ENCODE data around the gene PPIAL4G. TPM values are rescaled to one million over a fixed set of nuclear protein-coding genes. Genes with fewer than 3 reads are reported as not detected.
"Not testable (repeated sequence)": the region's sequence is repeated elsewhere in the genome, so short reads cannot be mapped to it uniquely, and the experiment has no call there.

PPIAL4G gene
- total and polyA plus RNA-seq, 2 experiments from 2014 or later: 0.07 TPM; not detected in 1

DNA sequence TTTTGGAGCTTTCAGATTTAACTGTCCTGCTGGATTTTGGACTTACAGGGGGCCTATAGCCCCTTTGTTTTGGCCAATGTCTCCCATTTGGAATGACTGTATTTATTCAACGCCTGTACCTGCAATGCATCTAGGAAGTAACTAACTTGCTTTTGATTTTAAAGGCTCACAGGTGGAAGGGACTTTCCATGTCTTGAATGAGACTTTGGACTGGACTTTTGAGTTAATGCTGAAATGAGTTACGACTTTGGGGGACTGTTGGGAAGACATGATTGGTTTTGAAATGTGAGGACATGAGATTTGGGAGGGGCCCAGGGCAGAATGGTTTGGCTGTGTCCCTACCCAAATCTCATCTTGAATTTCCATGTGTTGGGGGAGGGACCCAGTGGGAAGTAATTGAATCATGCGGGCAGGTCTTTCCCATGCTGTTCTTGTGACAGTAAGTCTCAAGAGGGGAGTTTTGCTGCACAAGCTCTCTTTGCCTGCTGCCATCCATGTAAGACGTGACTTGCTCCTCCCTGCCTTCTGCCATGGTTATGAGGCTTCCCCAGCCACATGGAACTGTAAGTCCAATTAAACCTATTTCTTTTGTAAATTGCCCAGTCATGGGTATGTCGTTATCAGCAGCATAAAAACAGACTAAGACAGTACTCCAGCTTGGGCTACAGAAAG, 43.3 kb downstream of the PPIAL4G start:
- WGBS (ENCODE audit: low lambda C conversion rate, missing lambda C conversion rate): 97% methylated on average over 5 of the region's 5 CpGs
- not testable (repeated sequence) for H4K20me1 ChIP-seq (ENCODE audit: insufficient read depth, poor library complexity, severe bottlenecking); H2AFZ ChIP-seq; H3K27me3 ChIP-seq; H3K4me3 ChIP-seq; H3K4me1 ChIP-seq (ENCODE audit: insufficient read depth); H3K9me2 ChIP-seq (replicated peaks; ENCODE audit: insufficient read depth); H3K36me3 ChIP-seq (replicated peaks; ENCODE audit: insufficient read depth, low read depth); H3K27ac ChIP-seq; H3K9me3 ChIP-seq (ENCODE audit: low read depth); H3K4me2 ChIP-seq
- H3K79me2 ChIP-seq: peaks cover 18% of the 10 kb centered on the region
- peak; percentile 3 for DNase-seq (ENCODE audit: low spot score)

DNA sequence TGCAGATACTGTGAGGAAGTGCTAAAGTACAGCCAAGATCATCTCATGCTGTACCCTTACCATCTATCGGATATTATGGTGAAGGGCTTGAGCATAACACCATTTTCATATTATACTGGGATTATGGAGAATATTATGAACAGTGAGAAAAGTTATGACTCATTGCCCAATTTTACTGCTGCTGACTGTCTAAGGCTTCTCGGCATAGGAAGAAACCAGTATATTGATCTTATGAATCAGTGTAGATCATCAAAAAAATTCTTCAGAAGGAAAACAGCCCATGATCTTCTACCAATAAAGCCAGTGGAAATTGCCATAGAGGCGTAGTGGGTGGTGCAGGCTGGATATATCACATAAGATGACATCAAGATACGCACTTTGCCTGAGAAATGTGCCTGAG, 47.7 kb downstream of the PPIAL4G start:
- no peaks in the 10 kb centered on the region for H3K36me3 ChIP-seq (replicated peaks; ENCODE audit: insufficient read depth, low read depth)
- no peaks in the 10 kb centered on the region for H3K9me2 ChIP-seq (replicated peaks; ENCODE audit: insufficient read depth)
- no peaks in the 10 kb centered on the region for H4K20me1 ChIP-seq (ENCODE audit: insufficient read depth, poor library complexity, severe bottlenecking)
- DNase-seq (ENCODE audit: low spot score): no peak
- no peak overlapping the region for H3K4me3 ChIP-seq
- 99% methylated on average over 4 of the region's 4 CpGs for WGBS (ENCODE audit: low lambda C conversion rate, missing lambda C conversion rate)
- H2AFZ ChIP-seq: no peak overlapping the region
- H3K27me3 ChIP-seq: no peaks in the 10 kb centered on the region
- no peak overlapping the region for H3K4me2 ChIP-seq
- H3K4me1 ChIP-seq (ENCODE audit: insufficient read depth): no peaks in the 10 kb centered on the region
- no peak for TF ChIP-seq EZH2phosphoT487 (IDR thresholded peaks at IDR 0.05; ENCODE audit: low read depth, severe bottlenecking, unreplicated experiment)
- TF ChIP-seq, protein P1, sequence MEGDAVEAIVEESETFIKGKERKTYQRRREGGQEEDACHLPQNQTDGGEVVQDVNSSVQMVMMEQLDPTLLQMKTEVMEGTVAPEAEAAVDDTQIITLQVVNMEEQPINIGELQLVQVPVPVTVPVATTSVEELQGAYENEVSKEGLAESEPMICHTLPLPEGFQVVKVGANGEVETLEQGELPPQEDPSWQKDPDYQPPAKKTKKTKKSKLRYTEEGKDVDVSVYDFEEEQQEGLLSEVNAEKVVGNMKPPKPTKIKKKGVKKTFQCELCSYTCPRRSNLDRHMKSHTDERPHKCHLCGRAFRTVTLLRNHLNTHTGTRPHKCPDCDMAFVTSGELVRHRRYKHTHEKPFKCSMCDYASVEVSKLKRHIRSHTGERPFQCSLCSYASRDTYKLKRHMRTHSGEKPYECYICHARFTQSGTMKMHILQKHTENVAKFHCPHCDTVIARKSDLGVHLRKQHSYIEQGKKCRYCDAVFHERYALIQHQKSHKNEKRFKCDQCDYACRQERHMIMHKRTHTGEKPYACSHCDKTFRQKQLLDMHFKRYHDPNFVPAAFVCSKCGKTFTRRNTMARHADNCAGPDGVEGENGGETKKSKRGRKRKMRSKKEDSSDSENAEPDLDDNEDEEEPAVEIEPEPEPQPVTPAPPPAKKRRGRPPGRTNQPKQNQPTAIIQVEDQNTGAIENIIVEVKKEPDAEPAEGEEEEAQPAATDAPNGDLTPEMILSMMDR (IDR thresholded peaks at IDR 0.05; ENCODE audit: poor library complexity): no peak
- TF ChIP-seq EZH2 (IDR thresholded peaks at IDR 0.05; ENCODE audit: borderline replicate concordance): no peak
- H3K9me3 ChIP-seq (ENCODE audit: low read depth): no peaks in the 10 kb centered on the region
- peaks cover 18% of the 10 kb centered on the region for H3K79me2 ChIP-seq
- no peak overlapping the region for H3K27ac ChIP-seq

DNA sequence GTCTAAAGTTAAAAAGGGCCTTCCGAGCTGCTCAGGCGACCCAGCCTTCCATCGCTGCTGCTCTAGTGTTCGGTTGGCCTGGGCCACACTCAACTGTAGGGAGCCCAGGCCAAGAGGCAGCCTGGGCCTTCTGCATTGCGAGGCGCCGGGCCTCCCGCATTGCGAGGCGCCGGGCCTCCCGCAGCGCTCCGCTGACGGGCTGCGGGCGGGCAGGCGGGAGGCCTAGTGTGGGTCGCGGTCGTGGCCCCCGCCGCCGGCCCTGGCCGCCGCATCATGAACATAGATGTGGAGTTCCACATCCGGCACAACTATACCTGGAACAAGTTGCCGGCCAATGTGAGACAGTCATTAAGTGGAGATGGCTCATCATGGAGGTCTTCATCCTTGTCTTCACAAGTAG, 48.3 kb downstream of the PPIAL4G start:
- no peak for DNase-seq (ENCODE audit: low spot score)
- Histone ChIP-seq H4K20me1 (ENCODE audit: insufficient read depth, poor library complexity, severe bottlenecking) (no peaks in the 10 kb centered on the region), H3K4me3 (no peak overlapping the region), H3K4me1 (ENCODE audit: insufficient read depth) (peaks cover 4% of the 10 kb centered on the region), H2AFZ (no peak overlapping the region), H3K9me3 (ENCODE audit: low read depth) (no peaks in the 10 kb centered on the region), H3K36me3 (replicated peaks; ENCODE audit: insufficient read depth, low read depth) (no peaks in the 10 kb centered on the region), H3K27ac (no peak overlapping the region), H3K27me3 (no peaks in the 10 kb centered on the region), H3K4me2 (no peak overlapping the region), H3K9me2 (replicated peaks; ENCODE audit: insufficient read depth) (no peaks in the 10 kb centered on the region), H3K79me2 (peaks cover 14% of the 10 kb centered on the region)
- WGBS (ENCODE audit: low lambda C conversion rate, missing lambda C conversion rate): 96% methylated on average over 23 of the region's 28 CpGs
- TF ChIP-seq EZH2 (IDR thresholded peaks at IDR 0.05; ENCODE audit: borderline replicate concordance) (no peak), EZH2phosphoT487 (IDR thresholded peaks at IDR 0.05; ENCODE audit: low read depth, severe bottlenecking, unreplicated experiment) (no peak)
- TF ChIP-seq, protein P1 (IDR thresholded peaks at IDR 0.05; ENCODE audit: poor library complexity): no peak

DNA sequence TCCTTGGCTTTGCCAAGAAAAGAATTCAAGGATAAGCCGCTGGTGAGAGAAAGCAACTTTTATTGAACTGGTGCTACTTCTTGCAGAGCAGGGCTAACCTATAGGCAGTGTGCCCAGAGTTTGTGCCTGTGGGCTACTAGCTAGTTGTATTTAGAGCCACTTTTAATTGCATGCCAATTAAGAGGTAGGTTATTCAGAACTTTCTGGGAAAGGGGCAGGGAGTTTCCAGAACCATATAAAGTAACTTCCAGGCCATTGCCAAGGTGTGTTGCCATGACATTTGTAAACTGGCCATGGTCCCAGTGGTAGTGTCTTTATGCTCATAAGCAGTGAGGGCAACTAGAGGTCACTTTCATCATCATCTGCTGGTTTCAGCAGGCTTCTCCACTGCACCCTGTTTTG, 50.2 kb downstream of the PPIAL4G start:
- H4K20me1 ChIP-seq (ENCODE audit: insufficient read depth, poor library complexity, severe bottlenecking); H3K27me3 ChIP-seq; H3K9me3 ChIP-seq (ENCODE audit: low read depth); H3K4me1 ChIP-seq (ENCODE audit: insufficient read depth); H3K9me2 ChIP-seq (replicated peaks; ENCODE audit: insufficient read depth); DNase-seq (ENCODE audit: low spot score); H3K36me3 ChIP-seq (replicated peaks; ENCODE audit: insufficient read depth, low read depth); H3K4me2 ChIP-seq; H3K4me3 ChIP-seq; H2AFZ ChIP-seq; H3K79me2 ChIP-seq; H3K27ac ChIP-seq: not testable (repeated sequence)
- WGBS (ENCODE audit: low lambda C conversion rate, missing lambda C conversion rate): 100% methylated on average over 1 of the region's 1 CpG

Small RNA genes lying within 50 kb of the gene (small RNA-seq; reads per million reads assigned to genes)
- gene RF00003: 1.3 reads per million, percentile 79 among the genes with 10 or more reads in this experiment

Other genes with a start within 250 kb of the PPIAL4G start
- 15.3 and 16.2 TPM in 2 replicates for gene NBPF14, start 112.7 kb upstream of the PPIAL4G start, total RNA-seq
- gene NBPF14, start 112.7 kb upstream of the PPIAL4G start, polyA plus RNA-seq: 19.7 and 22.7 TPM in 2 replicates